GM12892 (cell line): ENCODE measurements around the gene AKAP11.

ENCODE experiments used
- DNase-seq: peaks from one replicate; pipeline ENCODE4 v3.0.0; 2011; ENCODE audit not compliant: insufficient read length
- FAIRE-seq: peaks from 2 replicates; lab custom pipeline; 2011; peaks lifted over from hg19 to GRCh38; lab: Jason Lieb, UNC
- POLR2A ChIP-seq: IDR thresholded peaks from 2 replicates; pipeline ENCODE4 v1.6.1; 2011; ENCODE audit warnings: low read depth, low read length, control low read depth
- POLR2AphosphoS5 ChIP-seq: IDR thresholded peaks from 2 replicates; pipeline ENCODE4 v1.6.1; 2011; ENCODE audit warnings: low read depth, low read length, control low read depth
- TAF1 ChIP-seq: IDR thresholded peaks from 2 replicates; pipeline ENCODE4 v1.6.1; 2011; ENCODE audit warnings: low read depth, mild to moderate bottlenecking, control low read depth, low read length, borderline replicate concordance

Gene AKAP11

DNA sequence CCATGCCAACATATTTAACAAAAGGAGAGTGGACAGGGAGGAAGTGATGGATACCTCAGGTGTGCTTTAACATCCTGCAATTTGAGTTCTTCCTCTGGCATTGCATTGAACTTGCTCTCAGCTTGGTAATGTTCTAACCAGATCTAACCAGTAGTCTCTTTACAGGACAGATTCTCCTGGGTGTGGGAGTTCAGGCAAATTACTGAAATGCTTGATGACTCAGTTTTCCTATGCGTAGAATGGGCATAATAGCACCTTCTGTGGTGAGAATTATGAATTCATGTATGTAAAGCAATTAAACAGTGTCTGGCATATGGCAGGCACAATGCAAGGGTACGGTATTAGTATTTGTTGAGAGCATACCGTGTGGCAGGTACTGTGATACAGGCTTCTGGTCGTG is 3.6 kb downstream of the AKAP11 start:
- TF ChIP-seq POLR2AphosphoS5, result no peak
- DNase-seq (no peak), FAIRE-seq (no peak)

DNA sequence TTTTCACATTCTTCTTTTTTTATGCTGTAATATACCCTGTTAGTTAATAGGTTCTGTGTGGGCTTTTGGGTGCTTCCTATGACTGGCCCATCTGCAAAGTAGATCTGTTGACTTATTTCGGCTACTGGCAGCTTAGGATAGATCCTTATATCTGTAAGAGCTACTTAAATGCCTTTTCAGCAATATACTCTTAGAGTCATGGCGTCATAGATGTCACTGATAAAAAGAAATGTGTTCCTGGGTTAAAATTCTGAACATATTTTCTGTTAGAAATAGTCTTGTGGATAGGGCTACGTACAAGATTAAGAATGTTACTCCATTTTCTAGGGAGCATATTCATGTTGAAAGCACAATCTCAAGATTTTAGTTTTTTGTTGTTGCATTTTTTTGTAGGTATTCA is 4.7 kb downstream of the AKAP11 start:
- TF ChIP-seq POLR2A, result no peak
- no peak for TF ChIP-seq POLR2AphosphoS5
- no peak for TF ChIP-seq TAF1
- no peak for FAIRE-seq

DNA sequence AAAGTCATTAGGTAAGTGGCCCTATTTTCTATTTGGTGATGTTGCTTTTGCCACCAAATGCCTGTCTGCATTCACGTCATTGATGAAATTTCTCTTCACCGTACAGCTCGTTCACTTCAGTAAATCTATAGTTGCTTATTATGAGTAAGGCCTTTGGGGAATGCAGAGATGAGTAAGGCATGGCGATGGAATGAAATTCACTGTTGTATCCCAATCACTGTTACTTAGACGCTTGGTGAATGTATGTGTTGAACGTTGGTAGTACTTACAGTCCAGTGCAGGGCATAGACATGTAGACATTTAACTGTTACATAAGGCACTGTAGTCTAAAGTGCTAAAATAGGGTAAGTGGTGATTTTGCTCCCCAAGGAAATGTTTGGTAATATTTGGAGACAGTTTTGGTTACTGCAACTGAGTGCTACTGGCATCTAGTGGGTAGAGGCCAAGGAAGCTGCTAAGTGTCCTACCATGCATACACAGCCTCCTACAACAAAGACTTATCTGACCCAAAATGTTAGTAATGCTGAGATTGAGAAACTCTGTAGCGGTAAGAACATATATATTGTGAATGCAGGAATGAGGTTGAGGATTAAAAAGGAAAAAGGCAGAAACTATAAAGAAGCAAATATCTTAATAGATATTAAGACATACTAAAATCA is 5.8 kb downstream of the AKAP11 start:
- FAIRE-seq, result peak; percentile 85
- no peak for DNase-seq
- TF ChIP-seq POLR2A (peak; percentile 27; the same call in 1 of the 2 replicates), TAF1 (no peak)

More for the DNA sequence above, 4.7 kb downstream of the AKAP11 start:
- DNase-seq, result no peak

DNA sequence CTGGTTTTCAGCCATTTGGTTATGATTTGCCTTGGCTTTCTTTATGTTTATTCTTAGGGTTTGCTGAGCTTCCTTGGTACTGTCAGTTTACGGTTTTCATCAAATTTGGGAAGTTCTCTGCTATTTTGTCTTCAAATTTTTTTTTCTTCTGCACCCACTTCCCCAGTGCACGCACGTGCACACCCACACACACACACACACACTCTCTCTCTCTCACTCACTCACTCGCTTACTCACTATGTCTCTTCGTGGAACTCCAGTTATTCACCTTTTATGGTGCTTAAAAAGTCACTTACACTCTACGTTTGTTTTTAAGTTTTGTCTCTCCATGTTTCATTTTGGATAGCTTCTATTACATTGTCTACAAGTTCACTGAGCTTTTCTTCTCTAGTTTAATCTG is 7.1 kb downstream of the AKAP11 start:
- TF ChIP-seq POLR2A (no peak), TAF1 (no peak), POLR2AphosphoS5 (no peak)
- DNase-seq (no peak), FAIRE-seq (peak; percentile 79)

DNA sequence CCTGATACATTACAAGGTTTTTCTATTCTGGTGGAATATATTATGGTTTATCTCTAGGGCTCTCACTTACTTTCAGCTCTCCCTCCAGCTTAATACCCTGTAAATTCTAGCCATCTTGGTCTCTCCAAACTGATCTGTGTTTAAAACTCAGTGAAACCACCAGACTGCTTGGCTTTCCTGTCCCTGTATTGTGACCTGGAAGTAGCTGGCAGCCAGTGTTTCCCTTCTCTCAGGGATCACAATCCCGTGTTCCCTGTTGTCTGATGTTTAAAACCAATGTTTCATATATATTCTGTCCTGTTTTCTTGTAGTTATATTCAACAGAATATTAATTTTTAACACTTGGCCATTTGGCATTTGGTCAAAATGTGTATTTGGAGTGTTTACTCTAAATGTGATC is 8.0 kb downstream of the AKAP11 start:
- FAIRE-seq (peak; percentile 71), DNase-seq (no peak)
- TF ChIP-seq POLR2AphosphoS5 (no peak), POLR2A (no peak), TAF1 (no peak)

DNA sequence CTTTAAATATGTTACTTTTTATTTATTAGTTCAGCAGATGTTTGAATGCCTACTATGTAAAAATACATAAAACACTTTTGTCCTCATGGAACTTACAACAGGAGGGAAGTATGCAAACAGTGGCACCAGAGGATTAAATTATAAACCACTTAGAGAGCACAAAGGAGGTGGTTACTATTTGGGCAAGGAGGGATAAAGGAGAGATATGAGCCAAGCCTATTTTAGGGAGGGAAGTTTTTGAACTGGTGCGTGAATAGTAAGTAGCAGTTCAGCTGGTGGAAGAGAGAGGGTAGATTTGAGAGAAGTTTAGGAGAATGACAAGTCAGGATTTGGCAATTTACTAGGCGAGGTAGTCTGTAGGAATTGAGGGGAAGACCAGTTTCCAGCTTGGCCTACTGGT is 8.6 kb downstream of the AKAP11 start:
- TF ChIP-seq TAF1, result no peak
- TF ChIP-seq POLR2AphosphoS5, result no peak
- TF ChIP-seq POLR2A, result no peak
- DNase-seq (no peak), FAIRE-seq (no peak)

DNA sequence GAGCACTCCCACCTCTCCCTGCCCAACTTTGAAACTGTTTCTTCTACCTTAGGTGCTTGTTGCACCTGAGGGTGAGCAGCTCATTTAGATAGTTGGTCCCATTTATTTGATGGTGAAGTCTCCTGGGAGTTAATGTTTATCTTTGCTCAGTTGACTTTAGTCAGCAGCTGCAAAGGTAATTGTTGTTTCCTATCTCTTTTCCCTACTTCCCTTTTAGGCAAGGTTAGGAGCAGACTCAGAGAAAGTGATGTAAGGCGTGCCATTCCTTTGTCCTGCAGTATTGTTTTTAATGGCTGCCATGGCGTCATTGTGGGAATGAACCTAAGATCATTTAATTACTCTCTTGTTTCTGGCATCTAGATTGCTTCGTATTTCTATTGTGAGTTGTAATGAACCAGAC is 11.6 kb downstream of the AKAP11 start:
- TF ChIP-seq POLR2A (no peak), TAF1 (no peak), POLR2AphosphoS5 (no peak)
- FAIRE-seq, result no peak
- DNase-seq, result no peak

DNA sequence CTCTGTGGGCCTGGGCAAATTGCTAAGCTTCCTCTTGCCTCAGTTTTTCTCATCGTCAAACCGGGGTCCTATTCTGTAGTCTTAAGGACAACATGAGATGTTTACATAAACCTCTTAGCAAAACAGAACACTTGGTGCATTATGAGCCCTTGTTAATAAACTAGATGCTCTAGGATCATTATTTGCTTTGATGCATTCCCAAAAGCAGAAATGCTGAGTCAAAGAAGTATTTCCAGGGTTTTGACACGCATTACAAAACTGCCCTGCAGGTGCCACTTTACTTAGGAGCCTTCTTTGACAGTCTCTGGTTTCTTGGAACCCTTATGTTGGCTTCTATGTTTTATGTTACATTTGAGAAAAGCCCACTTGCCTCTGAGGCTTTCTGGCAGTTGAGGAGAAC is 12.1 kb downstream of the AKAP11 start:
- DNase-seq (no peak), FAIRE-seq (peak; percentile 38)
- TF ChIP-seq TAF1 (no peak), POLR2A (no peak), POLR2AphosphoS5 (no peak)

DNA sequence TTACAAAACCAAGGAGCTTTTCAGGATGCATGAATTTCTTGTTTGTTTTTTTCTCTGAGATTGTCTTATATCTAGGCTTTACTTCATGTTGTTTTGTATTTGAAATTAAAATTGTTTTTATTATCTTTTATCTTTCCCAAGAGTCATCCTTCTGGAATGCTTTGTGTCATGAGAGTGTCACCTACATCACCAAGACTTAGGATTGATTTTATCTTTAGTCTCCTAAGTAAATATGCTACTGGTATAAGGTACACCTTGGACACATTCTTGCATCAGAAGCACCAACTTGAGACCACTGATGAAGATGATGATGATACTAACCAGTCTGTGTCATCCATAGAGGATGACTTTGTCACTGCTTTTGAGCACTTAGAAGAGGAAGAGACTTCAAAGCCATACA is 26.4 kb downstream of the AKAP11 start:
- TF ChIP-seq TAF1, result no peak
- no peak for TF ChIP-seq POLR2A
- no peak for TF ChIP-seq POLR2AphosphoS5
- DNase-seq (no peak), FAIRE-seq (no peak)

DNA sequence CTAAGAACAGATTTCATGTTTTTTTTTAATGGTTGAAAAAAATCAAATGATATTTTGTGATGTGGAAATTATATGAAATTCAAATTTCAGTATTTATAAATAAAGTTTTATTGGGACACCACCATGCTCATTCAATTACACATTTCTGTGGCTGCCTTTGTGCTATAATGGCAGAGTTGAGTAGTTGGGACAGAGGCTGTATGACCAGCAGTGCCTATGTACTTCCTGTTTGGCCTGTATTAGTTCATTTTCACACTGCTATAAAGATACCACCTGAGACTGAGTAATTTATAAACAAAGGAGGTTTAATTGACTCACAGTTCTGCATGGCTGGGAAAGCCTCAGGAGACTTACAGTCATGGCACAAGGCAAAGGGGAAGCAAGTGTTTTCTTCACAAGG is 33.6 kb downstream of the AKAP11 start:
- no peak for DNase-seq
- no peak for TF ChIP-seq POLR2A
- no peak for TF ChIP-seq TAF1
- no peak for TF ChIP-seq POLR2AphosphoS5
- peak; percentile 40 for FAIRE-seq

DNA sequence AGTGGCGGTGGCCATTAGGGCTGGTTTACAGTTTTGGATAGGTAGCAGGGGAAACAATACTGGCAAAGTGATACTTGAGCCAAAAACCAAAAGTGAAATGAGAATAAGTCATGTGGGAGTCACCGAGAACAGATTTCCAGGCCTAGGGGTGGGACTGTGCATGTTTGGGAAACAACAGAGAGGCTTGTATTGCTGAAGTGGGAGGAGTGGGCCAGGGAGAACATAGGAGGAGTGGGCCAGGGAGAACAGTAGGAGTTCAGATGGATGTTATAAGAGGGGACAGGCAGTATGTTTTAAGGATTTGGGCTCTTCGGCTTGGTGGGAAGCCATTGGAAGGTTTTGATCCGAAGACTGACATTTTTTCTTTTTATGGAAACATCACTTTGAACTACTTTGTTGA is 35.5 kb downstream of the AKAP11 start:
- TF ChIP-seq POLR2A, result no peak
- no peak for TF ChIP-seq POLR2AphosphoS5
- no peak for TF ChIP-seq TAF1
- FAIRE-seq (no peak), DNase-seq (no peak)

DNA sequence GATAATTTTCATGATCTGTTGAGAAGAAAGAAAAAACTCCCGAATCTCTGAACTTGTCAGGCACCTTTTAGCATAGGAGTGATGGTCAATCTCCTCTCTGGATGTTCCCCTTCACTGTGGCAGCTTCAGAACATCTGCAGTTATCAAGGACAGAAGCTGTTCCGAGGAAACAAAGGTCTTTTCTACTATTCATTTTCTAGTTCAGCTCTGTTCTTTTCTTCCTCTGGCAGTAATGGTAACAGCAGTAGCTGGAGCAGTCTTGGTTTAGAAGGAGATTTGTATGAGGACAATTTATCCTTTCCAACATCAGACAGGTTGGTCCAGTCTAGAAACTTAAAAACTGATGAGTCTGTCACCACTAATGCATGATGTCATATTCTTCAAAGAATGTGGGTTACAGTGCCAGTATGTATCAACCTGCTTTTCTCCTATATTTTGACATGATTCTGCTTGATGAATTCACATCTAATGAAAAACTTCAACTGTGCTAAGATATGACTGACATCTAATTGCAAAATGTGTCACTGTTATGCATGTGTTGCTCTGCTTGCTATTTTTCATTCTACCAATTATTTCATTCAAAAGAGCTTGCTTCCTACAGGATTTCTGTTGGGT is 41.0 kb downstream of the AKAP11 start:
- no peak for DNase-seq
- no peak for TF ChIP-seq POLR2A
- TF ChIP-seq POLR2AphosphoS5, result no peak
- TF ChIP-seq TAF1, result no peak
- FAIRE-seq, result no peak

DNA sequence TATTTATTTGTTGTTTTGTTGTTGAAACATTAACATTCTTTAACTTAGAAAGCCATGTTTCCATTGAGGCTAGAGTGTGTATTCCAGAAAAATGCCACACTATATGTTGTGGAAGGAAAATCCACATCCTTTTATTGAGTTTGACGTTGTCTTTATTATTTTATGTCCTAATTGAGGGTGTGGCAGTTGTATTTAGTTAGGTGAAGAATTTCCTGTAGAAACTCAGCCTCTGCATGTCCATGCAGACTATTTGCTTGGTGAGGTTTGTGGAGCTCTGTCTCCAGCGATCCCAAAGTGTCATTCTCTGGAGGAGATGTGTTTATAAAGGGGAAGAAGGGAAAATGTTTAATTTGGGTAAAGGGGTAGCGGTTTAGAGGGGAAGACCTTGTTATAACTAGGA is 46.6 kb downstream of the AKAP11 start:
- DNase-seq (no peak), FAIRE-seq (no peak)
- no peak for TF ChIP-seq POLR2AphosphoS5
- no peak for TF ChIP-seq POLR2A
- TF ChIP-seq TAF1, result no peak
